Stimulated activated naive CD8-positive, alpha-beta T cell treated with anti-CD3 and anti-CD28 coated beads, Interleukin-15, amount 100 ng/mL, for 72 hours (primary cell): ENCODE data around the gene HARS2.
A peak's percentile ranks its signal among the peaks of the same experiment; 100 is the strongest.
"Not testable (repeated sequence)": the region's sequence is repeated elsewhere in the genome, so short reads cannot be mapped to it uniquely, and the experiment has no call there.

ENCODE experiments used
- ATAC-seq: fragments of 150-1000 bp; cut with Tn5 transposase; 2 replicates; pipeline ENCODE4 v1.10.0; 2021; ENCODE audit warnings: mild to moderate bottlenecking, moderate library complexity
- DNase-seq, 2 donors: peaks; one replicate each; pipeline ENCODE4 v3.0.0; 2021 to 2022
- H3K27ac Mint-ChIP-seq, 2 donors: one replicate each; pipeline ENCODE4 v1.8.0; 2022; ENCODE audit warnings: mild to moderate bottlenecking in 2 of 2, mixed read lengths in 2 of 2, moderate library complexity in 2 of 2
- H3K27me3 Mint-ChIP-seq: one replicate; pipeline ENCODE4 v1.8.0; 2022; ENCODE audit warnings: mixed read lengths
- H3K4me1 Mint-ChIP-seq: one replicate; pipeline ENCODE4 v1.8.0; 2022; ENCODE audit warnings: mild to moderate bottlenecking, mixed read lengths
- H3K4me3 Mint-ChIP-seq, 2 donors: one replicate each; pipeline ENCODE4 v1.8.0; 2022; ENCODE audit warnings: mild to moderate bottlenecking in 2 of 2, mixed read lengths in 2 of 2, moderate library complexity in 1 of 2
- H3K9me3 Mint-ChIP-seq, 2 donors: one replicate each; pipeline ENCODE4 v1.8.0; 2022; ENCODE audit warnings: mixed read lengths in 2 of 2

Gene HARS2, protein sequence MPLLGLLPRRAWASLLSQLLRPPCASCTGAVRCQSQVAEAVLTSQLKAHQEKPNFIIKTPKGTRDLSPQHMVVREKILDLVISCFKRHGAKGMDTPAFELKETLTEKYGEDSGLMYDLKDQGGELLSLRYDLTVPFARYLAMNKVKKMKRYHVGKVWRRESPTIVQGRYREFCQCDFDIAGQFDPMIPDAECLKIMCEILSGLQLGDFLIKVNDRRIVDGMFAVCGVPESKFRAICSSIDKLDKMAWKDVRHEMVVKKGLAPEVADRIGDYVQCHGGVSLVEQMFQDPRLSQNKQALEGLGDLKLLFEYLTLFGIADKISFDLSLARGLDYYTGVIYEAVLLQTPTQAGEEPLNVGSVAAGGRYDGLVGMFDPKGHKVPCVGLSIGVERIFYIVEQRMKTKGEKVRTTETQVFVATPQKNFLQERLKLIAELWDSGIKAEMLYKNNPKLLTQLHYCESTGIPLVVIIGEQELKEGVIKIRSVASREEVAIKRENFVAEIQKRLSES

DNA sequence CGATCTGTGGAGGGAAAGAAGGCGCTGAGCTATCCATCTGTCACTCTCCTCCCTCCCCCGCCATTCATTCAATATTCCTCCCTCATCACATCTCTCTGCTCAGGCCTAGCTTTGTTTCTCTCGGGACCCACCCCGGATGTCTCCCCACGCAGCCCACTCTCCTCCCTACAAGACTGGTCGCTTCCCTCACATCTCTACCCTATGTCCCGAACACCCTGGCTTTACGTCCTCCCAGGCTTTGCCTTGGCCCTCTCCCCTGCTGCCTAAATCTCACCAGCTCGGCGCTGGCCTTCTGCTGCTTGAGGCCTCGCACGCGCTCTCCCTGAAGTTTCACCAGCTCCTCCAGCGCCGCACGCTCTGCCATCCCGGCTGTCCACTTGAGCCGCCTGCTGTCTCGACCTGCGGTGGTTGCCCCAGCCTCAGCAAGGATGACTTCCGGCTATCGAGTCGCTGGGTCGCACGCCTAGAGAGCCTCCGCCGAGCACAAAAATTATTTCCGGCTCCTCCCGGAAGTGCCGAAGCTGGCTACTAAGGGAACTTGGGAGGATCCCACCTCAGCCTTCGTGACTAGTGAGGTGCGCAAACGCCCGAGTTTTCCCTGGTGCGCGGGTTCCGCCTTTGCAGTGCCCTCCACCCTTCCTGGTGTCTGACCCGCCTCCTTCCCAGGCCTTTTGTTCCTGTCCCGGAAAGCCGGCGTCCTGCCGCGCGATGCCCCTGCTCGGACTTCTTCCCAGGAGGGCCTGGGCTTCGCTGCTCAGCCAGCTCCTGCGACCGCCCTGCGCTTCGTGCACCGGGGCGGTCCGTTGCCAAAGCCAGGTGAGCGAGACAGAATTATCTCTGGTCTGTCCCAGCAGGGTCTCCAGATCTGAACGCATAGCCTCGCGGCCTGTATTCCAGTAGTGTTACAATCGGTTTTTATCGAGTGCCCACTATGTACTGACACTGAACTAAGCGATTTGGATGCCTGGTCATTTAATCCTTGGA is at the start of gene HARS2, which contains the start of gene HARS1:
Gene HARS2 (plus strand): TSS at position 515 of the 984 bp plus-strand sequence. CDS start 194 bp downstream, at position 709.
Gene HARS1 (minus strand): TSS at position 430 of the 984 bp plus-strand sequence. CDS start 66 bp downstream, at position 364.
- DNase-seq (peak; percentile 80 to 88), ATAC-seq (peak; percentile 98)
- Mint-ChIP-seq H3K27me3 (no peaks in the 10 kb centered on the region), H3K4me1 (peaks cover 54% of the 10 kb centered on the region), H3K27ac (peak within 1 kb of the TSS; percentile 98), H3K9me3 (no peaks in the 10 kb centered on the region), H3K4me3 (peak within 1 kb of the TSS; percentile 95 to 100)

DNA sequence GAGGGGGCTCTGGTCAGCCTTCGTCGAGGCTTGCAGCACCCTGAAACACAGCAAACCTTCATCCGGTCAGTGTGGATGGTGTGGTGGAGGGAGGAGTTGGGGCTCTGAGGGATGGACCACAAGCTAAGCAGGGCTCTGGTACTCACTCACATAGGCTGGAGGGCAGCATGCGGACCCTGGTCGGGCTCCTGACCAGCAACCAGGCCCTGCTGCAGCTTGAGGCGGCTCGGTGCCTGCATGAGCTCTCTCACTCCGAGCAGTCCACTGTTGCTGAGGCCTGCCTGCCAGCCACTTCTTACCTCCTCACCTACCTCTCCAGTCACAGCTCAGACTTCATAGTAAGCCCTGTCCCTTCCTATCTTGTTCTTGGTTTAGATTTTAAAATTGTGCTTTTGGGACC is 49.5 kb upstream of the HARS2 start:
- ATAC-seq: no peak
- DNase-seq: no peak
- Mint-ChIP-seq H3K4me1 (peaks cover 77% of the 10 kb centered on the region), H3K4me3 (no peak overlapping the region), H3K27me3 (no peaks in the 10 kb centered on the region), H3K27ac (no peak overlapping the region), H3K9me3 (no peaks in the 10 kb centered on the region)

DNA sequence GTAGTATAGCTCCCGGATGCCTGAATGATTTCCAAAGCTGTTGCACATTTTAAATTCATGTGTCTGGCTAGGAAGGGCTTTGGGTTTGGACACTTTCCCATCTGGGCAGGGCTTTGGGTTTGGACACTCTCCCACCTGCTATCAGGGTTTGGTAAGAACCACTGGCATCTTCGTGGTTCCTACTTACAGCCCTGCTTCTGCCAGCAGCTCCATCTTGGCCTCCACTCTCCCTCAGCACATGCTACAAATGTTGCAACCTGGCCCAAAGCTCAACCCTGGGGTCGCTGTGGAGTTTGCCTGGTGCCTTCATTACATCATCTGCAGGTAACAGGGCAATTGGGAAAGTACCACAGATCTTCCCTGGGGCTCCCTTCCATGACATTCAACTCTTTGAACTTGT is 48.5 kb upstream of the HARS2 start:
- Mint-ChIP-seq H3K4me1 (peaks cover 77% of the 10 kb centered on the region), H3K9me3 (no peaks in the 10 kb centered on the region), H3K27ac (peak overlapping the region in 1 of 2 donors; percentile 29), H3K4me3 (no peak overlapping the region), H3K27me3 (no peaks in the 10 kb centered on the region)
- no peak for DNase-seq
- ATAC-seq: no peak

DNA sequence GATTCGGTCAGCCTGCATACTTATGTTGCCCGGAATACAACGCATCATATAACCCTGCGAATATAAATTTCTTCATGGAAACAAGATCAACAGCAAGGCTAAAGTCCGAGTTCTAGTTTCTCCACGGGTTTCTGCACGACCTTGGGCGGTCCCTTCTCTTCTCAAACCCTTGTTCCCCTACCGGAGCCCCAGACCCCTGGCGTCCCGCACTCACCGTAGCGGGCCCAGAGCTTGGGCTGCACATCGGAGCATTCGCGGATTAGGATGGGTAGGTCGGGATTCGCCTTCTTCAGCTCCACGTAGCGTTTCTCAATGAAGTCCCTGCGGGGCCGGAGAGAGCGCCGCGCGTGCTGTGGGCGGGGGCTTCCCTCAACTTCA is 44.2 kb upstream of the HARS2 start:
- no peaks in the 10 kb centered on the region for H3K9me3 Mint-ChIP-seq
- peak overlapping the region; percentile 95 to 100 for H3K4me3 Mint-ChIP-seq
- H3K4me1 Mint-ChIP-seq: peaks cover 68% of the 10 kb centered on the region
- no peaks in the 10 kb centered on the region for H3K27me3 Mint-ChIP-seq
- DNase-seq: no peak
- ATAC-seq: peak; percentile 47
- H3K27ac Mint-ChIP-seq: peak overlapping the region; percentile 19 to 98

DNA sequence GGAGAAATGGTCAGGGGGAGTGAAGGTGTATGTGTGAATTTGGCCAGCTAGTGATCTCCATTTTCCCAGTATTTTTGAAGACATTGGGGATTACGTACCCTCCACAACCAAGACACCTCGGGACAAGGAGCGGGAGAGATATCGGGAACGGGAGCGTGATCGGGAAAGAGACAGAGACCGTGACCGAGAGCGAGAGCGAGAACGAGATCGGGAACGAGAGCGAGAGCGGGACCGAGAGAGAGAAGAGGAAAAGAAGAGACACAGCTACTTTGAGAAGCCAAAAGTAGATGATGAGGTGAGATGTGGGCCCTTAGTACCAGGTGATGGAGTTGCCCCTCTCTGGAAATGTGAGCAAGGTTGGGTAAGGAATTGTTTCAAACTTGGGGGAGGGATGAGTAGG is 32.4 kb upstream of the HARS2 start:
- Mint-ChIP-seq H3K9me3 (no peaks in the 10 kb centered on the region), H3K27ac (no peak overlapping the region), H3K27me3 (no peaks in the 10 kb centered on the region), H3K4me1 (no peaks in the 10 kb centered on the region), H3K4me3 (no peak overlapping the region)
- DNase-seq (no peak), ATAC-seq (no peak)

DNA sequence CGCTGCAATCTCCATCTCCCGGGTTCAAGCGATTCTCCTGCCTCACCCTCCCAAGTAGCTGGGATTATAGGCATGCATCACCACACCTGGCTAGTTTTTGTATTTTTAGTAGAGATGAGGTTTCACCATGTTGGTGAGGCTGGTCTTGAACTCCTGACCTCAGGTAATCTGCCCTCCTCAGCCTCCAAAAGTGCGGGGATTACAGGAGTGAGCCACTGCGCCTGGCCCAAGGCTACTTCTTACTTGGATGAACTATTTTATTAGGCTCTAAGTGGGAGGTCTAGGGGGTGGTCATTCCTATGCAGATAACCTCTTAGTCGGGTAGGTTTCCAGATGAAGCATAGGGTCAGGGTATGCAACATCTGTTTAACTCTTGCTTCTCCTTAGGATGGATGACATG is 30.9 kb upstream of the HARS2 start:
- H3K4me1 Mint-ChIP-seq, ATAC-seq, H3K9me3 Mint-ChIP-seq, DNase-seq, H3K27me3 Mint-ChIP-seq, H3K27ac Mint-ChIP-seq, H3K4me3 Mint-ChIP-seq: not testable (repeated sequence)

DNA sequence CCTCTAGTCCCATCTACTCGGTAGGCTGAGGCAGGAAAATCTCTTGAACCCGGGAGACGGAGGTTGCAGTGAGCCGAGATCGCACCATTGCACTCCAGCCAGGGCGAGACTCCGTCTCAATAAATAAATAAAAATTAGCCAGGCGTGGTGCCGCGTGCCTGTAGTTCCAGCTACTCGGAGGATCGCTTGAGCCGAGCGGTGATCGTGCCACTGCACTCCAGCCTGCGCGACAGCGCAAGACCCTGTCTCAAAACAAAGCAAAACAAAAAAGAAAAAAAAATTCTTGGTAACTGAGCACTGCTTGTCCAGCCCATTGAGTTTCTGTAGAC is 27.3 kb upstream of the HARS2 start:
- Mint-ChIP-seq H3K4me1 (peaks cover 37% of the 10 kb centered on the region), H3K9me3 (no peaks in the 10 kb centered on the region), H3K4me3 (peak overlapping the region; percentile 96 to 99), H3K27ac (peak overlapping the region in 1 of 2 donors; percentile 99), H3K27me3 (no peaks in the 10 kb centered on the region)
- DNase-seq (no peak), ATAC-seq (no peak)

DNA sequence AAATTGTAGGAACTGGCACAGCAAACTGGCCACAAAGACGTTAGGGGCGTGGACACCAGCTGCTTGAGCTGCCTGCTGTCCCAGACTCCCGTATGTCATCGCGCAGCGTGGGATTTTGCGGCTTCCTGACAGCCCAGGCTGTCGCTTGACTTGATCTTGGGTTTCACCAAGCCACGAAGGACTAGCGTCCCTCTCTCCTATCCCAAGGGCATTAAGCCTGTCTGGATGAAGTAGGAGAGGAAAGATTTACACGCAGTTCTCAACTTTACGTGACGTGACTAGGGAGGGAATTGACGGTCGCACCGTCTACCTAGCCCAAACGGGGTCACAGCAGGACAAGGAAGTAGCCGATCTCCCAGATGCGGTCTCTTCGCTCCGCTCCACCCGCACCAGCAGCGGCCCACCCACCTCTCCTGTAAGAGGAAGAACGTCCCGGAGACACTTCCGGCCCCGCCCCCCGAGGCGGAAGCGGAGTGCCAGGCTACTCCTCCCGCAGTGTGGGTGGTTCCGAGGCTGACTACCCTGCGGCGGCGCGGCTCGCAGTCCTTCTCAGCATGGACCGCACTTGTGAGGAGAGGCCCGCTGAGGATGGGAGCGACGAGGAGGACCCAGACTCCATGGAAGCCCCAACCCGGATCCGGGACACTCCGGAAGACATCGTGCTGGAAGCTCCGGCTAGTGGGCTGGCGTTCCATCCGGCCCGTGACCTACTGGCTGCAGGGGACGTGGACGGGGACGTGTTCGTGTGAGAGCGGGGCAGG is 26.7 kb upstream of the HARS2 start, which contains the start of gene WDR55:
Gene WDR55 (plus strand): TSS at position 546 of the 761 bp plus-strand sequence. CDS start 9 bp downstream, at position 555.
- peak; percentile 98 for ATAC-seq
- Mint-ChIP-seq H3K27me3 (no peaks in the 10 kb centered on the region), H3K9me3 (no peaks in the 10 kb centered on the region), H3K4me1 (peaks cover 37% of the 10 kb centered on the region), H3K27ac (peak within 1 kb of the TSS; percentile 97 to 99), H3K4me3 (peak within 1 kb of the TSS; percentile 96 to 99)
- peak; percentile 93 to 95 for DNase-seq

DNA sequence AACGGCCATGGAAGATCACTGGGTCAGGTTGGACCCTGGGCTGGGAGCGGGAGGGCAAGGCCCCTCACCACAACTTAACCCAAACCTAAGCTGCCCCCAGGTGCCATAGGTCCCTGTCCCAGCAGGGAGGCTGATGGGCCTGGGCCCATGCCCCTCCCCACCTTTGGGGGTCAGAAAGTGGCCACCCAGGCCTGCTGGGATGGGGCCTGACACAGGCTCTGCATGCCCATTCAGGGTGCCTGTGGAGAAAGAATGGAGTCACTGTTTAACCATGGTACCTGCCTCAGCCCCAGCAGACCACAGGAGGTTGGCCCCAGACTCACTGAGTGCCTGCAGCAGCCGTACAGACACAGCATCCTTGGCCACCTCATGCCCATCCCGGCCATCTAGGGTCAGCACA is 20.2 kb upstream of the HARS2 start:
- H3K27ac Mint-ChIP-seq, H3K27me3 Mint-ChIP-seq, DNase-seq, H3K9me3 Mint-ChIP-seq, H3K4me3 Mint-ChIP-seq: not testable (repeated sequence)
- peak; percentile 13 for ATAC-seq
- peaks cover 28% of the 10 kb centered on the region for H3K4me1 Mint-ChIP-seq

DNA sequence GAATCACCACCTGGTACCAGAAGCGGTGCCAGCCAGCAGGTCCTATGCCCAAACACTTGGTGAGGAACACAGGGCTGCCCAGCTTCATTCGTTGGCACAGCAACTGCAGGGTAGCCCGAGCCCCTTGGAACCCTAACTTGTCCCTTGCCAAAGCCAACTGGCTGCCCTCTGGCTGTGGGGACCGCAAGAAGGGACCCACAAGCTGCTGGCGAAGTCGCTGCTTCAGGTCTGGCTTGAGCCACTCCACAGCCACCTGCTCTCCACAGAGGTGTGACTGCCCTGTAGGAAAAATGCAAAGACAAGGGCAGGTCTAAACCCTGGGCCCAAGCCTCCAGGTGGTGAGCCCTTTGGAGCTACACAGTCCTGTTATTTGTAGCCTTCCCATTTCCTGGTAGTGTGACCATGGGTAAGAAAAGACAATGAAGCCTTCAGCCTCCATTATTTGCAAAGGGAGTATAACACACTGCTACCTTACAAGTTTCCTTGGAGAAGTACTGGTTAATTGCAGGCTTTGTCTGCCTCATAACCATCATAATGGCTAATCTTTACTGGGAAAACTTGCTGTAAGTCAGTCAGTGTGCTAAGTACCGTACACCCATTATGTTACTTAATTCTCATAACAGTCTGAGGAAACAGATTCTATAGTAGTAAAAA is 19.7 kb upstream of the HARS2 start:
- Mint-ChIP-seq H3K4me3 (no peak overlapping the region), H3K27ac (no peak overlapping the region), H3K4me1 (peaks cover 23% of the 10 kb centered on the region), H3K27me3 (no peaks in the 10 kb centered on the region), H3K9me3 (no peaks in the 10 kb centered on the region)
- DNase-seq: no peak
- ATAC-seq: peak; percentile 2

DNA sequence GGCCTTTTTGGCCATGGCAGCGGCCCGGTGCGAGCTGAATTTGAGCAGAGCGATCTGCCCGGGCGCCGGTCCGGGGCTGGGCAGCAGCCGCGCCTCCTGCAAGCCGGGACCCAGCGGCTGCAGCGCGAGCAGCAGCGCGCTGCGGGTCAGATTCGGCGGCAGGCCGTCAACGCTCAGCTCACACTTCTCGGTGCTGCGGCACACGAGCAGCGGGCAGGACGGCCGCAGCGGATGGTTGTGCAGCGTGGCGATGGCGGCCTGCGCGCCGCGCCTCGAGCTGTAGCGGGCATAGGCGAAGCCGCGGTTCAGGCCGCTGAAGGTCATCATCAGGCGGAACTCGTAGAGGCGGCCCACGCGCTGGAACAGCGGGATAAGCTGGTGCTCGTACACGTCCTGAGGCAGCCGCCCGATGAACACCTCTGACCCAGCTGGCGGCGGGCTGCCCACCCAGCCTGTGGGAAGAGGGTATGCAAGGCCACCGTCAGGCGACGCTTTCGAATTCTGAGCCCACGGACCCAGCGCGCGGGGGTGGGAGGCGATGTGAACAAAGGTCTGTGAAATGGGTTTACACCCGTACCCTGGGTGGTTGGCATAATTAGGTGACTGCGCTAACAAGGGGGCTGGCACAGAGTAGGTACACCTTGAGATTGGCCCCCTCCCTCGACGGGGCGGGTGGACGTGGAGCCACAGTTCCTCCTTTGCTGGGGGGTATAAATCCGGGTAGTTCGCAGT is 18.6 kb upstream of the HARS2 start:
- H3K27ac Mint-ChIP-seq: no peak overlapping the region

DNA sequence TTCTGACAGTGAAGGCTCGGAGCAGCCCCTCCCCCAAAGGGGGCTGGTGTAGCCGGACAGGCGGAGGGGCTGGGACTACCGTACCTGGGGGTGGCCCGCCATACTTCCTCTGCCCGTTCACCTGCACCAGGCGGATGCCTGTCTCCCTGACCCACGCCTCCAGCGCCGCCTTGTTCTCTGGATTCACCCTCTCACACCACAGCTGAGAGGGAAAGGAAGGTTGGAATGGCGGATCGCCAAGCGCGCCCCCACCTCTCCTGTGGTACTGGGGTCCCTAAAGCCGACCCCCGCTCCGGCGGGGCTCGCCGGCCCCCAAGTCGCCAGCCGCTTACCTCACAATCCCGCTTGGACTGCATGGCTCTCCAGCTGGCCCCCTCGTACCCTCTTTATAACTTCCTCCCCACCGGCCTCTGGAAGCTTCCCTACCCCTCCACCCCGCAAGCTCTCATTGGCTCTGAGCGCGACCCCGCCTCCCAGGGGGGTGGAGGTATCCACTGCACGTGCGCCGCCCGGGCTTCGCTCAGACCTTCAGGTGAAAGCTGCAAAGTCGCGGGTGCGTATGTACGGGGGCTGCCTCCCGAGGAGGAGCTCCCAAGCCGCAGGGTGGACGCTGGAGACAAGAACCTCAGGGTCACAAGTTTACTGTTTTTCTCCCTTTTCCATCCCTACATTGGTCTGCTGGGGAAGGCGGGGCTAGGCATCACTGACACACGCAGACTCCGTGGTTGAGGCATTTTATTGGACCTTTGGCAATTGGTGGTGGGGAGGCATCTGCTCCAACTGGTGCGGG is 17.9 kb upstream of the HARS2 start, which contains the start of gene DND1:
Gene DND1 (minus strand): TSS at position 390 of the 790 bp plus-strand sequence. CDS start 34 bp downstream, at position 356.
- Mint-ChIP-seq H3K4me3 (no peak within 1 kb of the TSS), H3K9me3 (no peaks in the 10 kb centered on the region), H3K4me1 (peaks cover 11% of the 10 kb centered on the region), H3K27ac (no peak within 1 kb of the TSS), H3K27me3 (no peaks in the 10 kb centered on the region)
- DNase-seq (no peak), ATAC-seq (peak; percentile 33)

More for the DNA sequence above, 18.6 kb upstream of the HARS2 start:
- no peaks in the 10 kb centered on the region for H3K27me3 Mint-ChIP-seq
- no peak overlapping the region for H3K4me3 Mint-ChIP-seq
- no peaks in the 10 kb centered on the region for H3K9me3 Mint-ChIP-seq
- peaks cover 13% of the 10 kb centered on the region for H3K4me1 Mint-ChIP-seq
- ATAC-seq (peak; percentile 35), DNase-seq (peak in 1 of 2 donors; percentile 31)

DNA sequence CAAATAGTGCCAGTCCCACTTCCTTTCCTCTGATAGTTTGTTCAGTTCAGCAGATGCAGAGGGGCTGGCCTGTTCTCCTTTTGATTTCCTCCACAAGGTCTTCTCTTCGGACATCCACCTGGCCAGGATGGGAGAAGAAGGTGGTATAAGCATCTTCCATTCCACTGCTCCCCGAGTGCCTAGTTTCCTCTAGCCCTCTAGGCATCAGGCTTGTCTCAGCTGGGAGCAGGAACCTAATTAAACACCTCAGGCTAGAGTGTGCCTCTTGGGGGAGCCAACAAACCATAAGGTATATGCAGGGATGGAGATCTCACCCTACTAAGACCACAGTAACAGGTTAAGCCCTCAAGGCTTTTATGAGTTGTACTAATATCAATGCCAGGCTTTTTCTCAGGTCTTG is 17.0 kb upstream of the HARS2 start:
- H3K4me1 Mint-ChIP-seq: peaks cover 7% of the 10 kb centered on the region
- DNase-seq (no peak), ATAC-seq (no peak)
- H3K27ac Mint-ChIP-seq: peak overlapping the region in 1 of 2 donors; percentile 2
- H3K9me3 Mint-ChIP-seq: no peaks in the 10 kb centered on the region
- no peaks in the 10 kb centered on the region for H3K27me3 Mint-ChIP-seq
- H3K4me3 Mint-ChIP-seq: no peak overlapping the region
